Peyer's patch (tissue), 4 donors: ENCODE results near the gene LATS1.

Source experiments
- CTCF ChIP-seq, 6 experiments: fragments of 450-650 bp in 4 of 6; fragments of 200-600 bp in 2 of 6; sonication (generic) in 1 of 6; IDR thresholded peaks; one replicate each; pipeline ENCODE4 v1.5.1; 2017 to 2019; ENCODE audit warnings: antibody characterized with exemption in 6 of 6, mild to moderate bottlenecking in 3 of 6, moderate library complexity in 1 of 6
- POLR2A ChIP-seq, 2 donors: fragments of 450-650 bp; IDR thresholded peaks; one replicate each; pipeline ENCODE4 v1.5.1; 2017; ENCODE audit warnings: antibody characterized with exemption in 2 of 2, mild to moderate bottlenecking in 2 of 2, moderate library complexity in 2 of 2

DNA sequence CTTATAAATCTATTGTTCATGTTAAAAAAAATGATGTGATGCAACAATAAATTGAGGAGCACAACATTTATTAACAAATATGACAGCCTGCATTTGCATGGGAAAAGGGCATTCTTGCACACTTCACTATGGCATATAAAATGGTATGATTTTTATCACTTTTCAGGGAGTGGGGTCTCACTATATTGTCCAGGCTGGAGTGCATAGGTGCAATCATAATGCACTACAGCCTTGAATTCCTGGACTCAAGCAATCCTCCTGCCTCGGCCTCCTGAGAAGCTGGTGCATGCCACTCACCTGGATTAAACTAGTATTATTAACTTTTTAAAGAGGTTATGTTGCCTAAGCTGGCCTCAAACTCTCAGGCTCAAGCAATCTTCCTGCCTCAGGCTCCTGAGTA lies 17.0 kb upstream of the LATS1 start:
- TF ChIP-seq CTCF (IDR thresholded peaks at IDR 0.05) (no peak), POLR2A (IDR thresholded peaks at IDR 0.05) (no peak)
